Measurements from ENCODE around the gene PARP11.

Gene PARP11

GRCh38 chr12:3913278-3913677, 40.1 kb upstream of the PARP11 start:
- no peak for TF ChIP-seq POLR2AphosphoS5 (IDR thresholded peaks at IDR 0.05; ENCODE audit: low read depth, low read length)
- TF ChIP-seq TAF1 (IDR thresholded peaks at IDR 0.05; ENCODE audit: borderline replicate concordance, insufficient read depth, low read length): no peak
- no peak for TF ChIP-seq FOXP2 (optimal IDR thresholded peaks at IDR 0.05; ENCODE audit: borderline replicate concordance, extremely low read depth, extremely low read length, insufficient read depth)
- TF ChIP-seq REST (IDR thresholded peaks at IDR 0.05; ENCODE audit: insufficient read depth in 1 of 2, low read depth in 2 of 2, low read length in 2 of 2): no peak

- TF ChIP-seq SIN3A (IDR thresholded peaks at IDR 0.05; ENCODE audit: borderline replicate concordance, insufficient read depth, low read length): no peak
- no peak for TF ChIP-seq FOXP2 (optimal IDR thresholded peaks at IDR 0.05; ENCODE audit: borderline replicate concordance, extremely low read depth, extremely low read length, insufficient read depth)
- TF ChIP-seq REST (IDR thresholded peaks at IDR 0.05; ENCODE audit: insufficient read depth in 1 of 2, low read depth in 2 of 2, low read length in 2 of 2): no peak
- TF ChIP-seq TAF1 (IDR thresholded peaks at IDR 0.05; ENCODE audit: borderline replicate concordance, insufficient read depth, low read length): no peak
- TF ChIP-seq POLR2AphosphoS5 (IDR thresholded peaks at IDR 0.05; ENCODE audit: low read depth, low read length): no peak
These were observed 39.7 kb upstream of the PARP11 start for GRCh38 chr12:3912863-3913262.

- no peak for TF ChIP-seq TAF1 (IDR thresholded peaks at IDR 0.05; ENCODE audit: borderline replicate concordance, insufficient read depth, low read length)
- TF ChIP-seq REST (IDR thresholded peaks at IDR 0.05; ENCODE audit: insufficient read depth in 1 of 2, low read depth in 2 of 2, low read length in 2 of 2): no peak
- TF ChIP-seq SIN3A (IDR thresholded peaks at IDR 0.05; ENCODE audit: borderline replicate concordance, insufficient read depth, low read length): no peak
- no peak for TF ChIP-seq POLR2AphosphoS5 (IDR thresholded peaks at IDR 0.05; ENCODE audit: low read depth, low read length)
- no peak for TF ChIP-seq FOXP2 (optimal IDR thresholded peaks at IDR 0.05; ENCODE audit: borderline replicate concordance, extremely low read depth, extremely low read length, insufficient read depth)
These were observed 38.2 kb upstream of the PARP11 start for GRCh38 chr12:3911409-3911808.

GRCh38 chr12:3905664-3906063, 32.5 kb upstream of the PARP11 start:
- no peak for TF ChIP-seq TAF1 (IDR thresholded peaks at IDR 0.05; ENCODE audit: borderline replicate concordance, insufficient read depth, low read length)
- TF ChIP-seq SIN3A (IDR thresholded peaks at IDR 0.05; ENCODE audit: borderline replicate concordance, insufficient read depth, low read length): no peak
- TF ChIP-seq POLR2AphosphoS5 (IDR thresholded peaks at IDR 0.05; ENCODE audit: low read depth, low read length): no peak
- TF ChIP-seq REST (IDR thresholded peaks at IDR 0.05; ENCODE audit: insufficient read depth in 1 of 2, low read depth in 2 of 2, low read length in 2 of 2): no peak
- no peak for TF ChIP-seq FOXP2 (optimal IDR thresholded peaks at IDR 0.05; ENCODE audit: borderline replicate concordance, extremely low read depth, extremely low read length, insufficient read depth)

GRCh38 chr12:3904999-3905398, 31.8 kb upstream of the PARP11 start:
- TF ChIP-seq POLR2AphosphoS5 (IDR thresholded peaks at IDR 0.05; ENCODE audit: low read depth, low read length): no peak
- TF ChIP-seq REST (IDR thresholded peaks at IDR 0.05; ENCODE audit: insufficient read depth in 1 of 2, low read depth in 2 of 2, low read length in 2 of 2): no peak
